ENCODE measurements around the gene EDC4.

EDC4 gene, protein sequence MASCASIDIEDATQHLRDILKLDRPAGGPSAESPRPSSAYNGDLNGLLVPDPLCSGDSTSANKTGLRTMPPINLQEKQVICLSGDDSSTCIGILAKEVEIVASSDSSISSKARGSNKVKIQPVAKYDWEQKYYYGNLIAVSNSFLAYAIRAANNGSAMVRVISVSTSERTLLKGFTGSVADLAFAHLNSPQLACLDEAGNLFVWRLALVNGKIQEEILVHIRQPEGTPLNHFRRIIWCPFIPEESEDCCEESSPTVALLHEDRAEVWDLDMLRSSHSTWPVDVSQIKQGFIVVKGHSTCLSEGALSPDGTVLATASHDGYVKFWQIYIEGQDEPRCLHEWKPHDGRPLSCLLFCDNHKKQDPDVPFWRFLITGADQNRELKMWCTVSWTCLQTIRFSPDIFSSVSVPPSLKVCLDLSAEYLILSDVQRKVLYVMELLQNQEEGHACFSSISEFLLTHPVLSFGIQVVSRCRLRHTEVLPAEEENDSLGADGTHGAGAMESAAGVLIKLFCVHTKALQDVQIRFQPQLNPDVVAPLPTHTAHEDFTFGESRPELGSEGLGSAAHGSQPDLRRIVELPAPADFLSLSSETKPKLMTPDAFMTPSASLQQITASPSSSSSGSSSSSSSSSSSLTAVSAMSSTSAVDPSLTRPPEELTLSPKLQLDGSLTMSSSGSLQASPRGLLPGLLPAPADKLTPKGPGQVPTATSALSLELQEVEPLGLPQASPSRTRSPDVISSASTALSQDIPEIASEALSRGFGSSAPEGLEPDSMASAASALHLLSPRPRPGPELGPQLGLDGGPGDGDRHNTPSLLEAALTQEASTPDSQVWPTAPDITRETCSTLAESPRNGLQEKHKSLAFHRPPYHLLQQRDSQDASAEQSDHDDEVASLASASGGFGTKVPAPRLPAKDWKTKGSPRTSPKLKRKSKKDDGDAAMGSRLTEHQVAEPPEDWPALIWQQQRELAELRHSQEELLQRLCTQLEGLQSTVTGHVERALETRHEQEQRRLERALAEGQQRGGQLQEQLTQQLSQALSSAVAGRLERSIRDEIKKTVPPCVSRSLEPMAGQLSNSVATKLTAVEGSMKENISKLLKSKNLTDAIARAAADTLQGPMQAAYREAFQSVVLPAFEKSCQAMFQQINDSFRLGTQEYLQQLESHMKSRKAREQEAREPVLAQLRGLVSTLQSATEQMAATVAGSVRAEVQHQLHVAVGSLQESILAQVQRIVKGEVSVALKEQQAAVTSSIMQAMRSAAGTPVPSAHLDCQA (N-terminal part only)
- long read RNA-seq, full-length matches to known transcripts: 368 of 500 reads
- long read RNA-seq, partial matches to known transcripts: 48 of 500 reads
- long read RNA-seq, other reads (novel, unspliced or antisense): 84 of 500 reads

DNA sequence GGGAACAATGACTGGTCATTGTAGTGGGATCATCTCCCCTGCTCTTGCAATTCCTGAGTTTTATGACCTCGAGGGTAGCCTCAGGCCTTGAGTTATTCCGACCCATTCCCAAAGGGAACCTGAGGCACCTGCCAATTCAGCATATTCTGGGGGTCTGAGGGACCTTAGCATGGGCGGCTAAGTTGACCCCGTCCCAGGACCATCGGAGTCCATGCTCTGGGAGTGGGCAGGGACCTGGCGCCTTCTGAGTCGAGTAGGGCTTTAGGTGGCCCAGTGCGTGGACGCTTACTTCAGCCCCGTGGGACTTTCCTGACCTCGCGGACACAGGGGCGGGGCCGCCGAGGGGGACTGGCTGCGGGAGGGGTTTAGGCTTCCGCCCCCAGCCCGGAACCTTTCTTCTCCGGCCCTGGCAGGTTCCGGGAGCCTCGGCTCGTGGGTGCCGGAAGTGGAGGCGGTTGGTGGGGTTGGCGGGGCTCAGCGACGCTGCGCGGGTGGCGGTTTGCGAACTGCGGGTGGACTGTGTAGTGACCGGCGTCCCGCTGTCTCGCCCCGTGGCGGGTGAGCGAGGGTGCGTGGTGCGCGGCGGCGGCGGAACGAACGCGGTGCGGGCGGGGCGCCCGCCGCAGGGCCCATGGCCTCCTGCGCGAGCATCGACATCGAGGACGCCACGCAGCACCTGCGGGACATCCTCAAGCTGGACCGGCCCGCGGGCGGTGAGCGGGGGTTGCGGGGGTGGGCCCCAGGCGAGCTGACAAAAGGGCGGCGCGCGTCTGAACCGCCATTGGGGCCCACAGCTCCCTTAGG, at the start of gene EDC4:
Gene EDC4, plus strand, starts transcription at position 422 of the 804 bp plus-strand sequence. Its CDS starts 210 bp downstream, at position 632.
- DNase-seq (ENCODE audit: low read depth in 1 of 2, low spot score in 1 of 2): peak; percentile 79 to 80
- H3K27me3 ChIP-seq (ENCODE audit: insufficient read depth, poor library complexity, severe bottlenecking): no peaks in the 10 kb centered on the region
- TF ChIP-seq POLR2AphosphoS5 (IDR thresholded peaks at IDR 0.05; ENCODE audit: low read depth): peak; percentile 77
- TF ChIP-seq, protein P1, sequence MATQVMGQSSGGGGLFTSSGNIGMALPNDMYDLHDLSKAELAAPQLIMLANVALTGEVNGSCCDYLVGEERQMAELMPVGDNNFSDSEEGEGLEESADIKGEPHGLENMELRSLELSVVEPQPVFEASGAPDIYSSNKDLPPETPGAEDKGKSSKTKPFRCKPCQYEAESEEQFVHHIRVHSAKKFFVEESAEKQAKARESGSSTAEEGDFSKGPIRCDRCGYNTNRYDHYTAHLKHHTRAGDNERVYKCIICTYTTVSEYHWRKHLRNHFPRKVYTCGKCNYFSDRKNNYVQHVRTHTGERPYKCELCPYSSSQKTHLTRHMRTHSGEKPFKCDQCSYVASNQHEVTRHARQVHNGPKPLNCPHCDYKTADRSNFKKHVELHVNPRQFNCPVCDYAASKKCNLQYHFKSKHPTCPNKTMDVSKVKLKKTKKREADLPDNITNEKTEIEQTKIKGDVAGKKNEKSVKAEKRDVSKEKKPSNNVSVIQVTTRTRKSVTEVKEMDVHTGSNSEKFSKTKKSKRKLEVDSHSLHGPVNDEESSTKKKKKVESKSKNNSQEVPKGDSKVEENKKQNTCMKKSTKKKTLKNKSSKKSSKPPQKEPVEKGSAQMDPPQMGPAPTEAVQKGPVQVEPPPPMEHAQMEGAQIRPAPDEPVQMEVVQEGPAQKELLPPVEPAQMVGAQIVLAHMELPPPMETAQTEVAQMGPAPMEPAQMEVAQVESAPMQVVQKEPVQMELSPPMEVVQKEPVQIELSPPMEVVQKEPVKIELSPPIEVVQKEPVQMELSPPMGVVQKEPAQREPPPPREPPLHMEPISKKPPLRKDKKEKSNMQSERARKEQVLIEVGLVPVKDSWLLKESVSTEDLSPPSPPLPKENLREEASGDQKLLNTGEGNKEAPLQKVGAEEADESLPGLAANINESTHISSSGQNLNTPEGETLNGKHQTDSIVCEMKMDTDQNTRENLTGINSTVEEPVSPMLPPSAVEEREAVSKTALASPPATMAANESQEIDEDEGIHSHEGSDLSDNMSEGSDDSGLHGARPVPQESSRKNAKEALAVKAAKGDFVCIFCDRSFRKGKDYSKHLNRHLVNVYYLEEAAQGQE (IDR thresholded peaks at IDR 0.05; ENCODE audit: insufficient replicate concordance, low read depth): peak; percentile 4
- TF ChIP-seq SPI1 (IDR thresholded peaks at IDR 0.05; ENCODE audit: borderline replicate concordance, low read depth): no peak
- TF ChIP-seq GABPA (IDR thresholded peaks at IDR 0.05; ENCODE audit: low read depth): peak; percentile 97
- H3K4me3 ChIP-seq (replicated peaks; ENCODE audit: insufficient read depth, low read length): peak within 1 kb of the TSS; percentile 92
- peak within 1 kb of the TSS; percentile 79 for H3K27ac ChIP-seq (replicated peaks)

DNA sequence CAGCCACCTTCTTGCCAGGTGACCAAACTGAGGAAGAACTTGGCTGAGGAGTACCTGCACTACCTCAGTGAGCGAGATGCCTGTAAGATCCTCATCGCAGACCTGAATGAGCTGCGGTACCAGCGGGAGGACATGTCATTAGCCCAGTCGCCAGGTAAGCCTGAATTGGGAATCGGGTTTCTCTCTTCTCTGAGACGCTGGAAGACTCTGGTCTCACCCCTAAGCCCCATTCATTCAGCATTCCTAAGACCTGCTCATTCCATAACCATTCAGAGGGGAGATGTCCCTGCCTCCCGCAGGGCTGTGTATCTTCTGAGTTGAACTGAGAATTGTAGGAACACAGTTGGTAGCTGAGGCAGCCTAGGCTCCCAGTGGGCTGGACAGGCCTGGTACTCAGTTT, 47.7 kb upstream of the EDC4 start:
- no peak overlapping the region for H3K4me3 ChIP-seq (replicated peaks; ENCODE audit: insufficient read depth, low read length)
- no peak for TF ChIP-seq SPI1 (IDR thresholded peaks at IDR 0.05; ENCODE audit: borderline replicate concordance, low read depth)
- TF ChIP-seq, protein P2, sequence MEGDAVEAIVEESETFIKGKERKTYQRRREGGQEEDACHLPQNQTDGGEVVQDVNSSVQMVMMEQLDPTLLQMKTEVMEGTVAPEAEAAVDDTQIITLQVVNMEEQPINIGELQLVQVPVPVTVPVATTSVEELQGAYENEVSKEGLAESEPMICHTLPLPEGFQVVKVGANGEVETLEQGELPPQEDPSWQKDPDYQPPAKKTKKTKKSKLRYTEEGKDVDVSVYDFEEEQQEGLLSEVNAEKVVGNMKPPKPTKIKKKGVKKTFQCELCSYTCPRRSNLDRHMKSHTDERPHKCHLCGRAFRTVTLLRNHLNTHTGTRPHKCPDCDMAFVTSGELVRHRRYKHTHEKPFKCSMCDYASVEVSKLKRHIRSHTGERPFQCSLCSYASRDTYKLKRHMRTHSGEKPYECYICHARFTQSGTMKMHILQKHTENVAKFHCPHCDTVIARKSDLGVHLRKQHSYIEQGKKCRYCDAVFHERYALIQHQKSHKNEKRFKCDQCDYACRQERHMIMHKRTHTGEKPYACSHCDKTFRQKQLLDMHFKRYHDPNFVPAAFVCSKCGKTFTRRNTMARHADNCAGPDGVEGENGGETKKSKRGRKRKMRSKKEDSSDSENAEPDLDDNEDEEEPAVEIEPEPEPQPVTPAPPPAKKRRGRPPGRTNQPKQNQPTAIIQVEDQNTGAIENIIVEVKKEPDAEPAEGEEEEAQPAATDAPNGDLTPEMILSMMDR (IDR thresholded peaks at IDR 0.05; ENCODE audit: insufficient read depth, low read length): no peak
- TF ChIP-seq GABPA (IDR thresholded peaks at IDR 0.05; ENCODE audit: low read depth): no peak
- no peak for TF ChIP-seq POLR2AphosphoS5 (IDR thresholded peaks at IDR 0.05; ENCODE audit: low read depth)
- TF ChIP-seq, protein P1 (IDR thresholded peaks at IDR 0.05; ENCODE audit: insufficient replicate concordance, low read depth): no peak
- no peaks in the 10 kb centered on the region for H3K27me3 ChIP-seq (ENCODE audit: insufficient read depth, poor library complexity, severe bottlenecking)
- no peak for DNase-seq (ENCODE audit: low read depth in 1 of 2, low spot score in 1 of 2)
- H3K27ac ChIP-seq (replicated peaks): no peak overlapping the region

DNA sequence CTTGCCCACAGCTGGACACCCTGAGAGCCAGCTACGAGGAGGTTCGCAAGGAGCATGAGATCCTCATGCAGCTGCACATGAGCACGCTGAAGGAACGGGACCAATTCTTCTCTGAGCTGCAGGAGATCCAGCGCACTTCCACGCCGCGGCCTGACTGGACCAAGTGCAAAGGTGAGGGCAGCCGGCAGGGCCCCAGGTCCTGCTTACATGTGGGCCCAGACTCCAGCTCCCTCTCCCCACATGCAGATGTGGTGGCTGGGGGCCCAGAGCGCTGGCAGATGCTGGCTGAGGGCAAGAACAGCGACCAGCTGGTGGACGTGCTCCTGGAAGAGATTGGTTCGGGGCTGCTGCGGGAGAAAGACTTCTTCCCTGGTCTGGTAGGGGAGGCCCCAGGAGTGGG, 46.9 kb upstream of the EDC4 start:
- TF ChIP-seq SPI1 (IDR thresholded peaks at IDR 0.05; ENCODE audit: borderline replicate concordance, low read depth) (no peak), POLR2AphosphoS5 (IDR thresholded peaks at IDR 0.05; ENCODE audit: low read depth) (no peak), GABPA (IDR thresholded peaks at IDR 0.05; ENCODE audit: low read depth) (no peak)
- TF ChIP-seq, protein P1 (IDR thresholded peaks at IDR 0.05; ENCODE audit: insufficient replicate concordance, low read depth): no peak
- TF ChIP-seq, protein P2 (IDR thresholded peaks at IDR 0.05; ENCODE audit: insufficient read depth, low read length): no peak
- DNase-seq (ENCODE audit: low read depth in 1 of 2, low spot score in 1 of 2): no peak
- H3K27me3 ChIP-seq (ENCODE audit: insufficient read depth, poor library complexity, severe bottlenecking): no peaks in the 10 kb centered on the region
- no peak overlapping the region for H3K4me3 ChIP-seq (replicated peaks; ENCODE audit: insufficient read depth, low read length)
- H3K27ac ChIP-seq (replicated peaks): no peak overlapping the region
